Measurements from ENCODE around the gene DYRK1A. TPM values are rescaled to one million over a fixed set of nuclear protein-coding genes. Genes with fewer than 3 reads are reported as not detected.

Gene DYRK1A
- total RNA-seq, 4 donors from 2014 or later, result 76.5 to 105 (median 91.3) TPM

- DNase-seq (ENCODE audit: low spot score in 2 of 2), result no peak
- peaks cover 56% of the 10 kb centered on the region for H3K4me1 ChIP-seq
- H3K27me3 ChIP-seq, result no peaks in the 10 kb centered on the region
- 88% methylated on average over 5 of the region's 5 CpGs for WGBS
- H3K36me3 ChIP-seq, result no peaks in the 10 kb centered on the region
- no peak overlapping the region for H3K4me3 ChIP-seq
- H3K27ac ChIP-seq, result no peak overlapping the region
- no peaks in the 10 kb centered on the region for H3K9me3 ChIP-seq
- no peak for TF ChIP-seq POLR2AphosphoS5 (IDR thresholded peaks at IDR 0.05)
- no peak for TF ChIP-seq CTCF (IDR thresholded peaks at IDR 0.05)
- no peak for TF ChIP-seq POLR2A (IDR thresholded peaks at IDR 0.05)
- no peak for TF ChIP-seq EP300 (IDR thresholded peaks at IDR 0.05)
Observed at GRCh38 chr21:37413553-37414291, 47.1 kb downstream of the DYRK1A start.

GRCh38 chr21:37414292-37415253 is 48.0 kb downstream of the DYRK1A start:
- H3K27ac ChIP-seq, result no peak overlapping the region
- peaks cover 52% of the 10 kb centered on the region for H3K4me1 ChIP-seq
- H3K27me3 ChIP-seq, result no peaks in the 10 kb centered on the region
- no peak for DNase-seq (ENCODE audit: low spot score in 2 of 2)
- no peak for TF ChIP-seq POLR2A (IDR thresholded peaks at IDR 0.05)
- TF ChIP-seq EP300 (IDR thresholded peaks at IDR 0.05), result no peak
- no peak for TF ChIP-seq POLR2AphosphoS5 (IDR thresholded peaks at IDR 0.05)
- no peak for TF ChIP-seq CTCF (IDR thresholded peaks at IDR 0.05)
- H3K4me3 ChIP-seq, result no peak overlapping the region
- WGBS, result 86% methylated on average over 5 of the region's 5 CpGs
- no peaks in the 10 kb centered on the region for H3K36me3 ChIP-seq
- no peaks in the 10 kb centered on the region for H3K9me3 ChIP-seq

GRCh38 chr21:37415939-37416338 is 49.4 kb downstream of the DYRK1A start:
- no peak for TF ChIP-seq CTCF (IDR thresholded peaks at IDR 0.05)
- TF ChIP-seq POLR2AphosphoS5 (IDR thresholded peaks at IDR 0.05), result no peak
- TF ChIP-seq POLR2A (IDR thresholded peaks at IDR 0.05), result no peak
- no peak for TF ChIP-seq EP300 (IDR thresholded peaks at IDR 0.05)
- Histone ChIP-seq H3K9me3 (no peaks in the 10 kb centered on the region), H3K36me3 (no peaks in the 10 kb centered on the region), H3K4me3 (no peak overlapping the region), H3K4me1 (peaks cover 58% of the 10 kb centered on the region), H3K27me3 (no peaks in the 10 kb centered on the region), H3K27ac (peak overlapping the region; percentile 34)
- DNase-seq (ENCODE audit: low spot score in 2 of 2), result no peak
- whole genome bisulfite sequencing, result 42% methylated on average over 2 of the region's 2 CpGs

GRCh38 chr21:37416914-37417313 is 50.3 kb downstream of the DYRK1A start:
- no peaks in the 10 kb centered on the region for H3K9me3 ChIP-seq
- H3K4me1 ChIP-seq, result peaks cover 53% of the 10 kb centered on the region
- no peaks in the 10 kb centered on the region for H3K27me3 ChIP-seq
- no peak for DNase-seq (ENCODE audit: low spot score in 2 of 2)
- WGBS, result 84% methylated on average over 2 of the region's 2 CpGs
- H3K4me3 ChIP-seq, result no peak overlapping the region
- H3K27ac ChIP-seq, result no peak overlapping the region
- H3K36me3 ChIP-seq, result no peaks in the 10 kb centered on the region
- TF ChIP-seq POLR2AphosphoS5 (IDR thresholded peaks at IDR 0.05) (no peak), EP300 (IDR thresholded peaks at IDR 0.05) (no peak), CTCF (IDR thresholded peaks at IDR 0.05) (no peak), POLR2A (IDR thresholded peaks at IDR 0.05) (no peak)

Data from suprapubic skin (tissue), 4 donors.